GM23338 (cell line): ENCODE results near the gene C1QTNF8. TPM values are rescaled to one million over a fixed set of nuclear protein-coding genes. Genes with fewer than 3 reads are reported as not detected.

Source experiments
- ATAC-seq: fragments of 200-7000 bp; cut with Tn5 transposase; 3 replicates; pipeline ENCODE4 v1.9.1; 2020
- DNase-seq: peaks from one replicate; pipeline ENCODE4 v3.0.0-alpha.2; 2015; ENCODE audit warnings: low spot score
- H2AFZ ChIP-seq: fragments of 200-600 bp; sonication (generic); 2 replicates; pipeline ENCODE4 v1.8.0; 2016; ENCODE audit warnings: antibody characterized with exemption, mild to moderate bottlenecking, moderate library complexity
- H3F3A ChIP-seq: fragments of 200-600 bp; sonication (generic); replicated peaks from 2 replicates; pipeline ENCODE4 v1.8.0; 2017; ENCODE audit warnings: antibody characterized with exemption, mixed run types, low read depth
- H3K27ac ChIP-seq: fragments of 200-600 bp; sonication (generic); 2 replicates; pipeline ENCODE4 v1.6.1; 2016; ENCODE audit warnings: low read depth
- H3K27me3 ChIP-seq: fragments of 200-600 bp; sonication (generic); 2 replicates; pipeline ENCODE4 v1.8.0; 2016; ENCODE audit warnings: mild to moderate bottlenecking, mixed run types, moderate library complexity; ENCODE audit not compliant: insufficient read depth
- H3K36me3 ChIP-seq: fragments of 200-600 bp; sonication (generic); 2 replicates; pipeline ENCODE4 v1.8.0; 2016; ENCODE audit warnings: mild to moderate bottlenecking; ENCODE audit not compliant: insufficient read depth
- H3K4me1 ChIP-seq: fragments of 200-600 bp; sonication (generic); 2 replicates; pipeline ENCODE4 v1.8.0; 2016; ENCODE audit warnings: mild to moderate bottlenecking, moderate library complexity; ENCODE audit not compliant: insufficient read depth
- H3K4me2 ChIP-seq: fragments of 200-600 bp; sonication (generic); 2 replicates; pipeline ENCODE4 v1.7.1; 2017; ENCODE audit warnings: mixed run types
- H3K4me3 ChIP-seq: fragments of 200-600 bp; sonication (generic); 2 replicates; pipeline ENCODE4 v1.6.1; 2016; ENCODE audit warnings: mixed run types
- H3K79me2 ChIP-seq: fragments of 200-600 bp; sonication (generic); replicated peaks from 2 replicates; pipeline ENCODE4 v1.8.0; 2017; ENCODE audit warnings: mild to moderate bottlenecking; ENCODE audit not compliant: insufficient read depth
- H3K9me2 ChIP-seq: fragments of 200-600 bp; sonication (generic); 2 replicates; pipeline ENCODE4 v1.8.0; 2017; ENCODE audit not compliant: insufficient read depth
- H4K20me1 ChIP-seq: fragments of 200-600 bp; sonication (generic); replicated peaks from 2 replicates; pipeline ENCODE4 v1.8.0; 2017; ENCODE audit warnings: mild to moderate bottlenecking; ENCODE audit not compliant: insufficient read depth
- H3K27ac Mint-ChIP-seq: 2 replicates; pipeline ENCODE4 v1.8.0; 2020; ENCODE audit warnings: inconsistent platforms, mild to moderate bottlenecking, moderate library complexity, mixed read lengths
- H3K27me3 Mint-ChIP-seq: 3 replicates; pipeline ENCODE4 v1.8.0; 2022; ENCODE audit warnings: low read depth, mild to moderate bottlenecking, moderate library complexity, mixed read lengths, inconsistent platforms; ENCODE audit not compliant: insufficient read depth, poor library complexity
- H3K36me3 Mint-ChIP-seq: 3 replicates; pipeline ENCODE4 v1.8.0; 2021; ENCODE audit warnings: low read depth, mild to moderate bottlenecking, inconsistent platforms, moderate library complexity, mixed read lengths
- H3K4me1 Mint-ChIP-seq: 3 replicates; pipeline ENCODE4 v1.8.0; 2020; ENCODE audit warnings: mild to moderate bottlenecking, inconsistent platforms, mixed read lengths
- H3K4me3 Mint-ChIP-seq: 3 replicates; pipeline ENCODE4 v1.8.0; 2021; ENCODE audit warnings: moderate library complexity, mild to moderate bottlenecking, inconsistent platforms, mixed read lengths
- H3K9me3 Mint-ChIP-seq: 3 replicates; pipeline ENCODE4 v1.8.0; 2020; ENCODE audit warnings: moderate library complexity, mild to moderate bottlenecking, inconsistent platforms, mixed read lengths
- CREB1 ChIP-seq: fragments of 250-450 bp; sonication (Bioruptor Pico); IDR thresholded peaks from 2 replicates; pipeline ENCODE4 v1.5.0; 2020; ENCODE audit warnings: low read depth, mild to moderate bottlenecking, moderate library complexity
- ETS1 ChIP-seq: IDR thresholded peaks from 2 replicates; pipeline ENCODE4 v1.6.1; 2016; ENCODE audit warnings: antibody characterized with exemption
- EZH2phosphoT487 ChIP-seq: fragments of 200-600 bp; sonication (generic); IDR thresholded peaks from one replicate; pipeline ENCODE4 v1.8.1; 2018; ENCODE audit warnings: antibody characterized with exemption; ENCODE audit not compliant: unreplicated experiment
- JUNB ChIP-seq: IDR thresholded peaks from one replicate; pipeline ENCODE4 v1.6.1; 2016; ENCODE audit warnings: antibody characterized with exemption; ENCODE audit not compliant: unreplicated experiment
- STAT1 ChIP-seq: IDR thresholded peaks from one replicate; pipeline ENCODE4 v1.6.1; 2016; ENCODE audit warnings: antibody characterized with exemption; ENCODE audit not compliant: unreplicated experiment
- ZNF331 ChIP-seq: fragments of 250-450 bp; sonication (Bioruptor Pico); IDR thresholded peaks from 2 replicates; pipeline ENCODE4 v1.5.0; 2020; ENCODE audit warnings: low read depth, mild to moderate bottlenecking, moderate library complexity
- ZNF462 ChIP-seq: fragments of 250-450 bp; sonication (Bioruptor Pico); IDR thresholded peaks from 2 replicates; pipeline ENCODE4 v1.5.0; 2020; ENCODE audit warnings: mild to moderate bottlenecking, moderate library complexity
- polyA plus RNA-seq: library from polyadenylated mRNA; unstranded; fragments of >200 nt; fragmentation: Nextera tagmentation; extraction: Ambion mirVana; gene quantifications from 2 replicates; pipeline ENCODE4 v1.2.1, GENCODE V29; 2016
- total RNA-seq: library from RNA; depleted of rRNA; stranded (reverse); fragments of >200 nt; shearing (Covaris generic); gene quantifications from 2 replicates; pipeline ENCODE4 v1.2.3, GENCODE V29; 2014

The C1QTNF8 gene
- total and polyA plus RNA-seq, 2 experiments from 2014 or later: not detected

- H3K4me1 Mint-ChIP-seq: no peaks in the 10 kb centered on the region
- no peaks in the 10 kb centered on the region for H3K36me3 Mint-ChIP-seq
- ATAC-seq: no peak
- no peak overlapping the region for H3K4me3 Mint-ChIP-seq
- no peaks in the 10 kb centered on the region for H3K4me1 ChIP-seq
- H3K27me3 Mint-ChIP-seq: peaks cover 3% of the 10 kb centered on the region
- no peaks in the 10 kb centered on the region for H3K27me3 ChIP-seq
- no peaks in the 10 kb centered on the region for H3K9me3 Mint-ChIP-seq
- no peak for DNase-seq
- H3K27ac ChIP-seq: no peak overlapping the region
- H3K9me2 ChIP-seq: no peaks in the 10 kb centered on the region
- H3F3A ChIP-seq: 0 out of 2 replicates have a peak, but pooled peaks cover 4% of the 10 kb centered on the region
- H3K4me3 ChIP-seq: no peak overlapping the region
- no peaks in the 10 kb centered on the region for H3K79me2 ChIP-seq
- H3K4me2 ChIP-seq: no peak overlapping the region
- no peak overlapping the region for H2AFZ ChIP-seq
- TF ChIP-seq JUNB: no peak
- no peak for TF ChIP-seq ETS1
- no peak for TF ChIP-seq ZNF331 (CRISPR knock-in tag)
- no peak for TF ChIP-seq EZH2phosphoT487
- H3K27ac Mint-ChIP-seq: no peak overlapping the region
- no peaks in the 10 kb centered on the region for H4K20me1 ChIP-seq
- no peaks in the 10 kb centered on the region for H3K36me3 ChIP-seq
Observed at GRCh38 chr16:1101573-1102332, 5.7 kb upstream of the C1QTNF8 start.

- Histone ChIP-seq H3K9me2 (no peaks in the 10 kb centered on the region), H4K20me1 (no peaks in the 10 kb centered on the region), H3K4me2 (no peak overlapping the region), H2AFZ (no peak overlapping the region), H3K4me1 (no peaks in the 10 kb centered on the region), H3K4me3 (no peak overlapping the region), H3F3A (0 out of 2 replicates have a peak, but pooled peaks cover 4% of the 10 kb centered on the region), H3K79me2 (no peaks in the 10 kb centered on the region), H3K36me3 (no peaks in the 10 kb centered on the region), H3K27me3 (no peaks in the 10 kb centered on the region), H3K27ac (no peak overlapping the region)
- H3K4me3 Mint-ChIP-seq: no peak overlapping the region
- TF ChIP-seq ZNF462: no peak
- TF ChIP-seq CREB1 (CRISPR knock-in tag): no peak
- no peak for TF ChIP-seq JUNB
- TF ChIP-seq STAT1: no peak
- no peaks in the 10 kb centered on the region for H3K36me3 Mint-ChIP-seq
- H3K9me3 Mint-ChIP-seq: no peaks in the 10 kb centered on the region
- peaks cover 3% of the 10 kb centered on the region for H3K27me3 Mint-ChIP-seq
- no peak overlapping the region for H3K27ac Mint-ChIP-seq
- no peak for ATAC-seq
- DNase-seq: no peak
- no peaks in the 10 kb centered on the region for H3K4me1 Mint-ChIP-seq
Observed at GRCh38 chr16:1101133-1101532, 5.1 kb upstream of the C1QTNF8 start.
